ENCODE measurements around the gene FKBP1A.

Gene FKBP1A

DNA sequence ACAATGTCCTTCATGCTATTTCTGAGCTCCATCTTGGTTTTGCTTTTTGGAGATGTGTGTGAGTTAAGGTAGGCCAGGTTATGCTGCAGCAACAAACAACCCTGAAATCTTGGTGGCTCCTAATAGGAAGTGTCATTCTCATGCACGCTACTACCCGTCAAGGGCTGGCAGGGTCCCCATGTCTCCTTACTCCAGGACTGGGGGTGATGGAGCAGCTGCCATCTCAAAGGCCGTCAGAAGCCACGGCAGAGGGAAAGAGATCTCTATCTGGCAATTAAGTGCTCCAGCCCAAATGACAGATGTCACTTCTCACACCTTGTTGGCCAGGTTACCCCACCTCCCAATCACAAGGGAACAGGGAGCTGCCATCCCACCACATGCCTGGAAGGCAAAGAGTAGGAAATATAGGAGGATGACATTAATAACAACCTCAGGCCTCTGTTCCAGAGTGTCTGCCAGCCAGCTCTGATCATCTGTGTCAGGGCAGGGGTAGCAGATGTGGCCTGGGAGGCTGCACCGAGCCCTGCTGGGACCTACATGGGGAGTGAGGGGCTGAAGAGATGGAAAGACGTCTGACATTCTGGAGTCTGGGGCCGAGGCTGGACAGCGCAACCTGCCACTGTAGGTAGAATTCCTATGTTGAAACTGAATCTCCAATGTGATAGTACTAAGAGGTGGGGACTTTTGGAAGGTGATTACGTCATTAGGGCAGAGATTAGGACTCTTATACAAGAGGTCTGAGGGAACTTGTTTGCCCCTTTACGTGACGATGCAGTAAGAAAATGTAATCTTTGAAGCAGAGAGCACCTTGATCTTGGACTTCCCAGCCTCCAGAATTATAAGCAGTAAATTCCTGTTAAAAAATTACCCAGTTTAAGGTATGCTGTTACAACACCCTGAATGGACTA, 59.1 kb downstream of the FKBP1A start:
- Mint-ChIP-seq H3K27ac (no peak overlapping the region), H3K9me3 (no peaks in the 10 kb centered on the region), H3K4me1 (peaks cover 46 to 84% of the 10 kb centered on the region in 2 donors), H3K27me3 (no peaks in the 10 kb centered on the region), H3K4me3 (no peak overlapping the region), H3K36me3 (peaks cover 35 to 56% of the 10 kb centered on the region in 2 donors)
- DNase-seq (no peak), ATAC-seq (replicated peaks) (no peak)

DNA sequence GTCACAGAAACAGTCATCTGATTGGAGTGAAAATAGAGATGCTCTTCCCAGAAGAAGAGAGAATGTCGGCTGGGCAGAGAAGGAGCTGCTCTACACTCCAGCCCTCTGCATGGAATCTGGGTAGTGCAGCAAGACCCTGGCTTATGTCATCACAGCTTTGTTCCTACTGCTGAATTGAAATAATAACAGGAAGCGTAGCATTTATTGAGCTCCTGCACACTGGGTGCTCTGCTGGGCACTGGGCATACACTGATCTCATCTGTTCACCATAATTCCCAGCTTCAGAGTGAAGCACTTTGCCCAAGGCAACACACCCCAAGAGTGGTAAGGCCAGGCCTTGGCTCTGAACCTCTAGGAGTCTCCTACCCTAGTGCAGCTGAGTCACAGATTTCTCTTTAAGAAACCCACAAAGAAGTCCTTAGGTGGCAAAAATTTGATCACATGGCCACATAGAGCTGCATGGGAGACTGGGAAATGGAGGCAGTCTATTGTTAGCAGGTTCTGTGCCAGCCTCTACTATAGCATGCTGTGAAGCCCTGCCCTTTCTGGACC, 60.0 kb downstream of the FKBP1A start:
- ATAC-seq (replicated peaks) (no peak), DNase-seq (no peak)
- Mint-ChIP-seq H3K27ac (no peak overlapping the region), H3K4me1 (peaks cover 53 to 81% of the 10 kb centered on the region in 2 donors), H3K4me3 (no peak overlapping the region), H3K27me3 (no peaks in the 10 kb centered on the region), H3K9me3 (no peaks in the 10 kb centered on the region), H3K36me3 (peaks cover 35 to 56% of the 10 kb centered on the region in 2 donors)

DNA sequence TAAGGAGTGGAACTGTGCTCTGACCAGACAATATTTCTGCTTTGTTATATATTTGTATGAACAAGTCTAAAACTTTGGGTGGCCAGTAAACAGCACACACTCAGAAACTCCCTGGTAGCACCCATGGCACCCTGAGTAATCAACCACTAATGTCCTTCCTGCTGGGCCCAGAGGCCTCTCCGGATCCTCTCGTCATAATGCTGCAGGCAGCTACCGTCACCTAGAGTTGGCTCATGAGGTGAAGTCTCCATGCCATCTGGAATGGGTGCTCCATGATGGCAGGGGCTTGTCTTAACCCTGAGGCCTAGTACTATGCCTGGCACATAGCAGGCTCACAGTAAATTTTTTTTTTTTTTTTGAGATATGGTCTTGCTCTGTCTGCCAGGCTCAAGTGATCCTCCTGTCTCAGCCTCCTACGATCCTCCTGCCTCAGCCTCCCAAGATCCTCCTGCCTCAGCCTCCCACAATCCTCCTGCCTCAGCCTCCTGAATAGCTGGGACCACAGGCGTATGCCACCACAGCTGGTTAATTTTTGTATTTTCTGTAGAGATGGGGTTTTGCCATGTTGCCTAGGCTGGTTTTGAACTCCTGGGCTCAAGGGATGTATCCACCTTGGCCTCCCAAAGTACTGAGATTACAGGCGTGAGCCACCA, 60.9 kb downstream of the FKBP1A start:
- peak overlapping the region; percentile 14 for H3K27ac Mint-ChIP-seq
- no peaks in the 10 kb centered on the region for H3K9me3 Mint-ChIP-seq
- peaks cover 60 to 72% of the 10 kb centered on the region in 2 donors for H3K4me1 Mint-ChIP-seq
- H3K36me3 Mint-ChIP-seq: peaks cover 35 to 56% of the 10 kb centered on the region in 2 donors
- H3K27me3 Mint-ChIP-seq: no peaks in the 10 kb centered on the region
- DNase-seq (no peak), ATAC-seq (replicated peaks) (no peak)
- H3K4me3 Mint-ChIP-seq: no peak overlapping the region

DNA sequence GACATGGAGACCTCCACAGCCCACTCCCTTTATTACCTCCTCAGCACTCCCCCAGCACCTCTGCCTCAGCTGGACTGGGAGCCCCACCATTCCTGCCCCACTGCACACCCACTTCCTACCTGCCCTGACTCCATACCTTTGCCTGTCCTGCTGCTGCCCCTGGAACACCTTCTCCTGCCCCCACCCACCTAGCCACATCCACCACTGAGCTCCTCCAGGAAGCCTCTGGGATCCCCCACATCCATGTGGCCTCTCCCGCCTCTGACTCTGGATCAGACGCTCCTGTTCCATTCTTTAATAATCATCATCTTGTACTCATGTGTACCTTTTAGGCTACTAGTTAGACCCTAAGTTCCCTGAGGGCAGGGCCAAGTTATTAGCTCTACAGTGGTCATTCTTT, 61.8 kb downstream of the FKBP1A start:
- DNase-seq (no peak), ATAC-seq (replicated peaks) (no peak)
- H3K9me3 Mint-ChIP-seq: no peaks in the 10 kb centered on the region
- H3K36me3 Mint-ChIP-seq: peaks cover 35 to 53% of the 10 kb centered on the region in 2 donors
- H3K4me3 Mint-ChIP-seq: no peak overlapping the region
- peak overlapping the region; percentile 84 for H3K27ac Mint-ChIP-seq
- peaks cover 54 to 64% of the 10 kb centered on the region in 2 donors for H3K4me1 Mint-ChIP-seq
- H3K27me3 Mint-ChIP-seq: no peaks in the 10 kb centered on the region

DNA sequence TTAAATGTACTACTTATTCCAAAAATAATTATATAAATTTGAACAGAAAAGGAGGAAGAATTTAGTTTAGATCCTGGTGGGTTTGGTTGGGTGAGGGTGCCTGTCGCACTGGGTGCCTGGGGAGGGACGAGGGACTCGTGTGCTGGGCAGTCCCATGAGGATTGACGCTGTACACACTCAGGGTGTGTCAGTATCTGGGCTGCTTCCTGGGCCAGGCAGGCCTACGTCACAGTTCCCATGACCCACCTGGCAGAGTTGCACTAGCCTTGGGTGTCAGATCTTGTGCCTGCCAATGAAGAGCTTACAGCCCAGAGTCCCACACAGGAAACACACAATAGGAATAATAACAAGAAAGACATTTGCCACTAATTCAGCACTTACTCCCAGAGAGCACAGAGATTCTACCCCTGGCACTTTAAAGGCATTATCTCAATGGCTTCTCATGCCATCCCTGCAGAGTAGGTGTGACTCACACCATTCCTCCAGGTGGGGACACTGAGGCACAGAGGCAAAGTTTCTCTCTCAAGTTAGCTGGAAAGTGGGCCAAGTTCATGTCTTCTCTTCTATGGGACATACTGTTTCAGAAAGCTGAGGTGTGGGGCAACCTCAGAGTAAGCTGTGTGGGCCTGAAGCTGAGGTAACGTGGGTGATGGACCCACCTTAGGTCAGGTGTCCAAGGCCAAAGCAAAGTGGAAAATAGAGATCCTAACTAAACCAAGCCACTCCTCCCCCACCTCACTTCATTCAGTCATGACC, 62.6 kb downstream of the FKBP1A start:
- DNase-seq (peak; percentile 24), ATAC-seq (replicated peaks) (peak in 1 of 2 donors; percentile 35)
- no peaks in the 10 kb centered on the region for H3K9me3 Mint-ChIP-seq
- peaks cover 35 to 53% of the 10 kb centered on the region in 2 donors for H3K36me3 Mint-ChIP-seq
- no peak overlapping the region for H3K4me3 Mint-ChIP-seq
- H3K27ac Mint-ChIP-seq: peak overlapping the region; percentile 90
- no peaks in the 10 kb centered on the region for H3K27me3 Mint-ChIP-seq
- peaks cover 49 to 56% of the 10 kb centered on the region in 2 donors for H3K4me1 Mint-ChIP-seq

DNA sequence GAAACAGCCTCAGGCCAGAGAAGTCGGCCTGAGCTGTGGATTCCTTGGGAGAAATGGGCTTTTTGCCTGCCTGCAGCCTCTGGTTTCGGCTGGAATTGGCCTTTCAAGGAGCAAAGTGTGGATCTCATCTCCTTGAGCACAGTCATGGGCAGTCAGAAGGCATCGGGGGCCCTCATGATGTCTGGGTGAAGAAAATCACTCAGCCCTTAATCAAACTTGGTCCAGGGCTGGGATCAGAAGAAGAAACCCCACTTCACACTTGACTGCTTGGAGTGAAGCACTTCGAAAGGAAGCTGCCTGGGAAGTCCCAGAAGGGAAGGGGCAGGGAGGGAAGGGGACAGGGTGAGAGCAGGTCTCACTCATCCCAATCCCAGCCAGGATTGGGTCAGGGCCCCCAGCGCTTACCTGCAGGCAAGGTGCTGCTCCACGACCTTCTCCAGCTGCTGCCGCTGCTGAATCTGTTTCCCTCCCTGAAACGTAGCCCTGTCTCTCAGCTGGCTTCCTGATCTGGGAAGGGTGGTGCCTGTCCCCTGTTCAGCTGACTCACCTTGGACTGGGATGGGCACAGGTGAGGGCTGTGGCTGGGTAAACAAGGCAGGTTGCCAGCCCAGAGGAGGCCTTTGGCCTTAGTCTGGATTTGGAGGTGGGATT, 64.0 kb downstream of the FKBP1A start, which contains the start of gene SDCBP2:
Gene SDCBP2, minus strand, starts transcription at position 460 of the 651 bp plus-strand sequence. CDS start 8,723 bp downstream, outside the sequence.
- Mint-ChIP-seq H3K27ac (peak within 1 kb of the TSS; percentile 90), H3K4me3 (peak within 1 kb of the TSS in 1 of 2 donors; percentile 59), H3K4me1 (peaks cover 47% of the 10 kb centered on the region in 2 donors), H3K27me3 (no peaks in the 10 kb centered on the region), H3K36me3 (peaks cover 28 to 45% of the 10 kb centered on the region in 2 donors), H3K9me3 (no peaks in the 10 kb centered on the region)
- DNase-seq: no peak
- ATAC-seq (replicated peaks): no peak

DNA sequence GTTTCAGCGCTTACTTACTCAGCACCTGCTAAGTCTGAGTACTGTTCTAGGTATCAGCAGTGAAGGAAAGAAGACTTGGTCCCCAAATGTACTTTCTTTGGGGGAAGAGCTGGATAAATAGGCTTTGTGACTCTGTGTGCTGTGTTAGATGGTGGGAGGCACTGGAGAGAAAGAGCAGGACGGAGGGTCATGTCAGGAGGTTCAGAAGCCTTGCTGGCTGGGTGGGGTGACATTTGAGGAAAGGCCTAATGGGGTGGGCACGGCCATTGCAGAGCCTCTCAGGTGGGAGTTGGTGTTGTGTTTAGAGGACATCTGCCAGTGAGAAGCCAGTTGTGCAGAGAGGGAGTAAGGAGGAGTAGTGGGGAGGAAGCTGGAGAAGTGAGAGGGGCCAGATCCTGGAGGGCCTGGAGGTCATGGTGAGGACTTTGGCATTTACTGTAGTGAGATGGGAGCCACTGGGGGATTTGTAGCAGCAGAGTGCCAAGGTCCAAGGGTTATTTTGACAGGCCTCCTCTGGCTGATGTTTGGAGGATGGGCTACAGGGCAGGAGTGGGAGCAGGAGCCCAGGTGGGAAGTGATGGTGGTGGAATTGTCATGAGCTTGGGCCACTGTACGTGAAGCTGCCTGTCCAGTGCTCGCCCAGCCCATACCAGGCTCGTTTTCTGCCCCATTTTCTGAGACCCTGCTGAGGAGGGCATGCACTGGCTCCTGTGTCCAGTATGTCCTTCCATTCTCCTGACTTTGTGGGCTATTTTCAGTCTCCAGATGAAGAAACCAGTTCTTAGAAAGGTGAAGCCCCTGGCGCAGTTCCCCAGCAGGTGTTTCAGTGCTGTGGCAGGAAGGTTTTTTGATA, 64.8 kb downstream of the FKBP1A start:
- ATAC-seq (replicated peaks) (no peak), DNase-seq (no peak)
- H3K4me1 Mint-ChIP-seq: peaks cover 39 to 45% of the 10 kb centered on the region in 2 donors
- no peaks in the 10 kb centered on the region for H3K27me3 Mint-ChIP-seq
- H3K36me3 Mint-ChIP-seq: peaks cover 23 to 39% of the 10 kb centered on the region in 2 donors
- H3K4me3 Mint-ChIP-seq: peak overlapping the region in 1 of 2 donors; percentile 7
- H3K27ac Mint-ChIP-seq: peak overlapping the region; percentile 88
- H3K9me3 Mint-ChIP-seq: no peaks in the 10 kb centered on the region

DNA sequence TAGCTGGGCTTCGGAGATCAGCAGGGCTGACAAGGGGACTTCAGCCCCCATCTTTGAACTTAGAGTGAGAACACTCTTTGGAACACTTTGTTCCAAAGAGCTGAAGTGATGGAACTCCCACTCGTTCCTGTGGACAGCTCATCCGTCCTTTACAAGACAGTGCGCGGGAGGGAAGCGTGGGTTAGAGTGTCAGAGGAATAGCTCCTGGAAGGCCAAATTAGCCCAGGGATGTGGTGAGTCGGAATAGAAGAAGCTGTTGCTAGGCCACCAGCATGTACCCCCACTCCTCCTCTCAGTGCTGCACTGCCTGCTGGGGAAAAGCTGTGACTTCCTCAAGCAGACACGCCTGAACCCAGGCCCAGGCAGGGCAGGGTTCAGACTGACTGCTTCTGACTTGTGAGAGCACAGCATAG, 65.6 kb downstream of the FKBP1A start:
- Mint-ChIP-seq H3K27me3 (no peaks in the 10 kb centered on the region), H3K4me1 (peaks cover 33 to 43% of the 10 kb centered on the region in 2 donors), H3K4me3 (peak overlapping the region in 1 of 2 donors; percentile 7), H3K36me3 (peaks cover 18 to 34% of the 10 kb centered on the region in 2 donors), H3K9me3 (no peaks in the 10 kb centered on the region), H3K27ac (peak overlapping the region; percentile 88)
- ATAC-seq (replicated peaks) (no peak), DNase-seq (no peak)

DNA sequence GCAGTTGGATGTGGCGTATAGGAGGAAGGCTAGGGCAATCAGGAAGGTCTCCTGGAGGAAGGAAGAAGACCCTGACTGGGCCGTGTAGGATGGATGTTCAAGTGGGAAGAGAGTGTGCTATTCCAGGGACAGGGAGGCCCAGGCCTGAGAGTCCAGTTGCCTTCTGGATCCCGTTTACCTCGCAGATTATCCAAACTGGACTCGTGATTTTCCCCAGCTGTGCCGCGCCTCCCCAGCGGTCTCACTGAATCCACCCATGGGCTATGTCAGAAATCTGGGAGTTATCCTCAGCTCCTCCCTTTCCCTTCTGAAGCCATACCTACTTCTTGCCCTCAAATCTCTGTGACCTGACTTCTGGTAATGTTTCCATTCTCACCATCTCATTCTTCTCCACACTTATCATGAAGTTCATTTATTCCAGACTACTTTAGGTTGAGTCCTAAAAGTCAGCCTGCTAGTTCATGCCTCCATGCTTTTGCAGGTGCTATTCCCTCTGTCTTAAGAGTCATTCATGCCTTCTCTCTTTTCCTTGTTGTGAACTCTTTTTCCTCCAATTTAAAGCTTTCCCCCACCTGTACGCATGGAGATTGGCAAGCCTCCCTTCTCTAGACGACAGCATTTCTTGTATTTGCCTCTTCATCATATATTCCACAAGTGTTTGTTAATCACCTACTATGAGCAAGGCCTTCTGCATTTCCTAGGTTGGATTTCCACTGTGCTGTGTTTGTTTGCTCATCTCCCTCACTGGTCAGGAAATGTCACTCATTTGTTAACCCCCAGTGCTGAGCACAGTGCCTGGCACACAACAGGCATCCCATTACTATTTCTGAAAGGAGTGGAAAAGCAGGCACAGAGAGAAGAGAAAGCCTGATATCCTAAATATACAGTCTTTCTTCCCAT, 66.6 kb downstream of the FKBP1A start:
- H3K27me3 Mint-ChIP-seq: peaks cover 0 to 2% of the 10 kb centered on the region in 2 donors
- H3K9me3 Mint-ChIP-seq: peaks cover 0 to 2% of the 10 kb centered on the region in 2 donors
- no peak overlapping the region for H3K27ac Mint-ChIP-seq
- peaks cover 23 to 42% of the 10 kb centered on the region in 2 donors for H3K4me1 Mint-ChIP-seq
- DNase-seq (no peak), ATAC-seq (replicated peaks) (no peak)
- H3K36me3 Mint-ChIP-seq: peaks cover 10 to 28% of the 10 kb centered on the region in 2 donors
- no peak overlapping the region for H3K4me3 Mint-ChIP-seq

DNA sequence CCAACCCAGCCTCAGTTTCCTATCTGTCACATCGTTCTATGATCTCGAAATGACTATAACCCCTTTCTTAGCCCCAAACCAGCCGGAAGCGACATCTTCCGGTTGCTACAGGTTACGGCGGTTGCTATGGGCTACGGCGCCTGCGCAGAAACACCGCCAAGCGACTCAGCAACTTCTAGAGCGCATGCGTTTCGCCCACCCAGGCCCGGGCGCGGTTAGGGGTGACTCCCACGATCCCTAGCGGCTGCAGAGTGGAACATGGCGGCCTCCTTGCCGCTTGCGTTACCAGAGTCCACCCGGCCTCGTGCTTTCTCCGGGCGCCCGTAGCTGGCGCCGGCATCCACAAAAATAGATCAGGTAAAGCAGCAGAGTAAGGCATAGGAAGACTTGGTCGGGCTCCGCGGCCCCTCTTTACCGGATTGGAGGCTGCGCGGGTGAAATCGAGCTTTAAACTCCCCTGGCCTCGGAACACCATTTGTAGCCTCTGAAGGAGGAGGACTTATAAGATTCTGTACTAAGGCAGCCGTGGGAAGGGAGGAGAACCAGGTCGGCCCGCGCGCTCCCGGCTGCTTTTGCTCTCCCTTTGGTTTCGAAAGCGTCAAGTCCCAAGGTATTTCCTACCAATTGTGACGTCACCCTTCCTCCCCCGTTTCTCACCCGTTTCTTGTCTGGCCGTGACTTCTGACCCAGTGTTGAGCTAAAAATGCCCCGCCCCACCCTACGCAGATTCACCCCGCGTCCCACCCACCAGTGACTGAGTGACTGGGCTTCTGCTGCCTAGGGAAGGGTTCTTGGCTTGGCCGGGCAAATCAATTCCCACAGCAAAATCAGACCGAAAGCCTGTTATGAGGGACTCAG, 67.5 kb downstream of the FKBP1A start:
- Mint-ChIP-seq H3K27me3 (peaks cover 0 to 4% of the 10 kb centered on the region in 2 donors), H3K4me1 (peaks cover 14 to 35% of the 10 kb centered on the region in 2 donors), H3K36me3 (peaks cover 5 to 21% of the 10 kb centered on the region in 2 donors), H3K4me3 (no peak overlapping the region), H3K27ac (no peak overlapping the region), H3K9me3 (peaks cover 0 to 3% of the 10 kb centered on the region in 2 donors)
- ATAC-seq (replicated peaks) (peak; percentile 88 to 92), DNase-seq (peak; percentile 97)

DNA sequence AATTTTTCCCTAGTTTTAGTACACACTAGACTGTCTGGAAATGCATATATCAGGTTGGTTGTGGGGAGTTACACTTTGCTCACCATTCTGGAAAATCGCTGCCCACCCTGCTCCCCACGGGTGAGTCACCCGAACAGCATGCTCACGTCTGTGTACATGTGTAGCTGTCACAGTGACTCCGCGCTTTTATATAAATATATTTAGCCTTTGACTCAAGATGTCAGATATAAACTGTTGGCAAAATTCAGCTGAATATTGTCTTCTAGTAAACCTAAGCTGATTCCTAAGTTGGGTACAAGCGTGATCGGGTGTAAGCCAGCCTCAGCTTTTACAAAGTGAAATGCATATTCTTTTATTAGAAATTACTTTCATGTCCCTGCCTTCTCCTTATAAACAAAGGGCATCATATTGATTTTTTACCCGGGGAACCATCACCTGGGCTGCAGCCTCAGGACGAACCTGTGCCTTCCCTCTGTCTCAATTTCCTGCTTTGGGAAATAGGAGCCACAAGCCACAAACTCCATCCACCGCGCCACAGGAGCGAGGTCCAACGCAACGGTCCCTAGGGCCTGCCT, 68.2 kb downstream of the FKBP1A start:
- Mint-ChIP-seq H3K36me3 (peaks cover 2 to 14% of the 10 kb centered on the region in 2 donors), H3K4me1 (peaks cover 7 to 29% of the 10 kb centered on the region in 2 donors), H3K4me3 (no peak overlapping the region), H3K9me3 (peaks cover 0 to 3% of the 10 kb centered on the region in 2 donors), H3K27me3 (peaks cover 0 to 4% of the 10 kb centered on the region in 2 donors), H3K27ac (no peak overlapping the region)
- ATAC-seq (replicated peaks): no peak
- DNase-seq: no peak

All from stimulated activated naive B cell treated with anti-CD40 and anti-IgM and Interleukin-4, amounts not matched to agents 10 μg/mL and 1 μg/mL and 100 μg/mL, for 72 hours (primary cell).